ENCODE data around the gene SLC30A5.
"Not testable (repeated sequence)": the region's sequence is repeated elsewhere in the genome, so short reads cannot be mapped to it uniquely, and the experiment has no call there.

SLC30A5 gene

DNA sequence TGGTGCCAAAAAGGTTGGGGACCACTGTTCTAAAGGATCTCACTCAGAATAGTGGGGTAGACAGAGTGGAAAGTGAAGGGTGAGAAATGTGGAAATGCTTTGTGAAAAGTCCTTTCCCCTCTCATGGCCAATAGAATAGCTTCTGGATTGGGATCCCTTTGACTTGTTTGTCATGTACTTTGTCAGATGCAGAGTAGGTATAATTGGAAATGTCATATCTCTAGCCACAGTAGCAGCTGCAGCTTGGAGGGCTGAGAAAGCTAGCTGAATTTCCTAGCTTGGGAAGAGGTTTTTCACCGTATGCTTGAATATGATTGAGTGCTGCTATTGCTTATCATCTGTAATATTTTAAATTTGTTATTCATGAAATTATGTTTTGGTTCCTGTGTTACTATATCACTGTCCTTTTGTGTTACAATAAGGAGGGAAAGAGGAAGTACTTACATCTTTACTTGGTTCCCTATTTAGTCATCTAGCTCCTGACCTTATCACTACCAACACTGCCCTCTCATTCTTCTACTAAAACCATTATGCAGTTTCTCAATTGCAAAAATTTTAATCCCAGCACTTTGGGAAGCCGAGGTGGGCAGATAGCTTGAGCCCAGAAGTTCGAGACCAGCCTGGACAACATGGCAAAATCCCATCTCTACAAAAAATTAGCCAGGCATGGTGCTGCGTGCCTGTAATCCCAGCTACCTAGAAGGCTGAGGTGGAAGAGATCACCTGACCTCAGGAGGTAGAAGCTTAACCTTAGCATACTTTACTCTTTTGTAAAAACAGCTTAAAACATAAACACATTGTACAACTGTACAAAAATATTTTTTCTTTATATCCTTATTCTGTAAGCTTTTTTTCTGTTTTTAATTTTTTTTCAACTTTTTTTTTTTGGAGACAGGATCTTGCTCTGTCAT is 12.4 kb downstream of the SLC30A5 start:
- no peak for DNase-seq

- not testable (repeated sequence) for DNase-seq
Observed at GRCh38 chr5:69108367-69108766, 14.6 kb downstream of the SLC30A5 start.

DNA sequence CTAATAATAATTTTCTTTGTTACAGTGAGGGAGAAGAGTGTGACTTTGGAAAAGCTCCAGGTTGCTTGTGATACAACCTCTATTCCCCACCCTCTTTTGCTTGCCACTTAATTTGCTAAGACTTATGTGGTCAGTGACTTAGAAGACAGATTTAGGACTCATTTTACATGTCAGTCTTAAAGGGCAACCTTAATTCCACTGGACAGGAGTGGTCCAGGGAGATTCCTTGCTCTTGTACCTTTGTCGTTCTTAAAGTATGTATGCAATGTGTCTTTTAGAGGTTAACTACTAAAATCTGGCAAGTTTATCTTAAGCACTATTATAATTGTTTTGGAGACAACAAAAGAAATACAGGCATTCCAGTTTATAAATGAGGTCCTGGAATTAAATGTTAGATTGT is 20.0 kb downstream of the SLC30A5 start:
- DNase-seq: no peak

- no peak for DNase-seq
Observed at GRCh38 chr5:69115526-69115925, 21.7 kb downstream of the SLC30A5 start.

DNA sequence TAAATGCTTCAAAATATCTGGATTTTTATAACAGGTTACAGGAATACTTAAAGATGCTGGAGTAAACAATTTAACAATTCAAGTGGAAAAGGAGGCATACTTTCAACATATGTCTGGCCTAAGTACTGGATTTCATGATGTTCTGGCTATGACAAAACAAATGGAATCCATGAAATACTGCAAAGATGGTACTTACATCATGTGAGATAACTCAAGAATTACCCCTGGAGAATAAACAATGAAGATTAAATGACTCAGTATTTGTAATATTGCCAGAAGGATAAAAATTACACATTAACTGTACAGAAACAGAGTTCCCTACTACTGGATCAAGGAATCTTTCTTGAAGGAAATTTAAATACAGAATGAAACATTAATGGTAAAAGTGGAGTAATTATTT is 35.6 kb downstream of the SLC30A5 start:
- DNase-seq: no peak

GRCh38 chr5:69130241-69130640 is 36.4 kb downstream of the SLC30A5 start:
- no peak for DNase-seq

DNA sequence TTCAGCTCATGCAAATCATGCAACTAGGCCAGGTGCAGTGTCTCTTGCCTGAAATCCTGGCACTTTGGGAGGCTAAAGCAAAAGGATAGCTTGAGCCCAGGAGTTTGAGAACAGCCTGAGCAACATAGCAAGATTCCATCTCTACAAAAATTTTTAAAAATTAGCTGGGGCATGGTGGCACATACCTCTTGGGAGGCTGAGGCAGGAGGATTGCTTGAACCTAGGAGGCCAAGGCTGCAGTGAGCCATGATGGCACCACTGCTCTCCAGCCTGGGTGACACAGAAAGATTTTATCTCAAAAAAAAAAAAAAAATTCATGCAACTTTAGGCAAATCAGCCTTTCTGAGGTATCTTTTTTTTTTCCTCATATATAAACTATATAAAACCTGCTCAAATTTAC is 37.5 kb downstream of the SLC30A5 start:
- DNase-seq: no peak

DNA sequence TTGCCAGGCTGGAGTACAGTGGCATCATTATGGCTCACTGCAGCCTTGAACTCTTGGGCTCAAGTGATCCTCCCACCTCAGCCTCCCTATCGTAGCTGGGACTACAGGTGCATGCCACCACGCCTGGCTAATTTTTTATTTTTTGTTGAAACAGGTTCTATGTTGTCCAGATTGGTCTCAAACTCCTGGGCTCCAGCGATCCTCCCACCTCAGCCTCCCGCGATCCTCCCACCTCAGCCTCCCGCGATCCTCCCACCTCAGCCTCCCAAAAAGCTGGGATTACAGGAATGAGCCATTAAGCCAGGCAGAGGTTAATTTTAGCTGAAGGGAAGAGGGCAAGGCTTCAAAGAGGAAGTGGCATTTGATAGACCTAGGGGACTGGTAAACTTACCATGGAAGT is 40.3 kb downstream of the SLC30A5 start:
- no peak for DNase-seq

- no peak for DNase-seq
Observed at GRCh38 chr5:69136293-69136692, 42.5 kb downstream of the SLC30A5 start.

- DNase-seq: not testable (repeated sequence)
Observed at GRCh38 chr5:69137208-69137607, 43.4 kb downstream of the SLC30A5 start.

GRCh38 chr5:69137807-69138206 is 44.0 kb downstream of the SLC30A5 start:
- no peak for DNase-seq

- DNase-seq: no peak
Observed at GRCh38 chr5:69138766-69139165, 45.0 kb downstream of the SLC30A5 start.

DNA sequence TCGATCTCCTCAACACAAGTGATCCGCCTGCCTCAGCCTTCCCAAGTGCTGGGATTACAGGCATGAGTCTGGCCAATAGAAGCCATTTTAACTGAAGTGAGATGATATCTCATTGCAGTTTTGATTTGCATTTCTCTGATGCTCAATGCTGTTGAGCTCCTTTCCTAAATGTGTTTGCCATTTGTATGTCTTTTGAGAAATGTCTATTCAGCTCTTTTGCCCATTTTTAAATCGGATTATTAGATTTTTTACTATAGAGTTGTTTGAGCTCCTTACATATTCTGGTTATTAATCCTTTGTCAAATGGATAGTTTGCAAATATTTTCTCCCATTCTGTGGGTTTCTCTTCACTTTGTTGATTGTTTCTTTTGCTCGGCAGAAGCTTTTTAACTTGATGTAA is 46.4 kb downstream of the SLC30A5 start:
- DNase-seq: not testable (repeated sequence)

DNA sequence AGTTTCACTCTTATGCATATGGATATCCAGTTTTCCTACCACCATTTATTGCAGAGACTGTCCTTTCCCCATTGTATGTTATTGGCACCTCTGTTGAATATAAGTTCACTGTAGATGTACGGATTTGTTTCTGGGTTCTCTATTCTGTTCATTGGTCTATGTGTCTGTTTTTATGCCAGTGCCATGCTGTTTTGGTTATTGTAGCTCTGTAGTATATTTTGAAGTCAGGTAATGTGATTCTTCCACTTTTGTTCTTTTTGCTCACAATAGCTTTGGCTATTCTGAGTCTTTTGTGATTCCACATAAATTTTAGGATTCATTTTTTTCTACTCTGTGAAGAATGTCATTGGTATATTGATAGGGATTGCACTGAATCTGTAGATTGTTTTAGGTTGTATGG is 47.0 kb downstream of the SLC30A5 start:
- no peak for DNase-seq

DNA sequence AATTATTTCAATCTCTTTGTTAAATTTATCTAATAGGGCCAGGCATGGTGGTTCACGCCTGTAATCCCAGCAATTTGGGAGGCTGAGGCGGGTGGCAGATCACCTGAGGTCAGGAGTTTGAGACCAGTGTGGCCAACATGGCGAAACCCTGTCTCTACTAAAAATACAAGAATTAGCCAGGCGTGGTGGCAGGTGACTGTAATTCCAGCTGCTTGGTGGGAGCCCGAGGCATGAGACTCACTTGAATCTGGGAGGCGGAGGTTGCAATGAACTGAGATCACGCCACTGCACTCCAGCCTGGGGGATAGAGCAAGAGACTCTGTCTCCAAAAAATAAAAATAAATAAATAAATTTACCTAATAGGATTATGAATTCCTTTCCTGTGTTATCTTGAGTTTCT is 54.8 kb downstream of the SLC30A5 start:
- not testable (repeated sequence) for DNase-seq

DNA sequence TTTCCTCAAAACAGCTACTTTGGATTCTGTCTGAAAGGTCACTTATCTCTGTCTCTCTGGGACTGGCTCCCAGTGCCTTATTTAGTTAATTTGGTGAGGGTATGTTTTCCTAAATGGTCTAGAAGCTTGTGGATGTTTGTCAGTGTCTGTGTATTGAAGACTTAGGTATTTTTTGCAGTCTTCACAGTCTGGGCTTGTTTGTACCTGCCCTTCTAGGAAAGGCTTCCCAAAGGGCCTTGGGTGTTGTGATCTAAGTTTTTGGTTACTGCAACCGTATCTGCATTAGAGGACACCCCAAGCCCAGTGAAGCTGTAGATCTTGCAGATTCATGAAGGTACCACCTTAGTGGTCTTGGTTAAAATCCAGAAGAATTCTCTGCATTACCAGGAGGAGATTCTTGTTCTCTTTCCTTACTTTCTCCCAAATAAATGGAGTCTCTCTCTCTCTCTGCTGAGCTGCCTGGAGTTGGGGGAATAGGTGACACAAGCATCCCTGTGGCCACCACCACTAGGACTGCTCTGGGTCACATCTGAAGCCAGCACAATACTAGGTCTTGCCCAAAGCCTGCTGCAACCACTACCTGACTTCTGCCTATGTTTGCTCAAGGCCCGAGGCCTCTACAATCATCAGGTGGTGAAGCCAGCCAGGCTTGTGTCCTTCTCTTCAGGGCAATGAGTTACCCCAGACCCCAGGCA is 55.3 kb downstream of the SLC30A5 start:
- no peak for DNase-seq

DNA sequence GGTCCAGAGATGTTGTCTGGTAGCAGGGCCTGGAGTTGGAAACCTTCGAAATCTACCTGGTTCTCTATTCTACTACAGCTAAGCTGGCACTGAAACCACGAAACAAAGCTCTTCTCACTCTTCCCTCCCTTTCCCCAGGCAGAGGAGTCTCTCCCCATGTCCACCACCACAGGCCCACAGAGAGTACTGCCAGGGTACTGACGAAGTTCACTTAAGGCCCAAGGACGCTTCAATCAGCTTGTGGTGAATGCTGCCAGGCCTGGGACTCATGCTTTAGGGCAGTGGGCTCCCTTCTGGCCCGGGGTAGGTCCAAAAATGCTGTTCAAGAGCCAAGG is 55.8 kb downstream of the SLC30A5 start:
- no peak for DNase-seq

DNA sequence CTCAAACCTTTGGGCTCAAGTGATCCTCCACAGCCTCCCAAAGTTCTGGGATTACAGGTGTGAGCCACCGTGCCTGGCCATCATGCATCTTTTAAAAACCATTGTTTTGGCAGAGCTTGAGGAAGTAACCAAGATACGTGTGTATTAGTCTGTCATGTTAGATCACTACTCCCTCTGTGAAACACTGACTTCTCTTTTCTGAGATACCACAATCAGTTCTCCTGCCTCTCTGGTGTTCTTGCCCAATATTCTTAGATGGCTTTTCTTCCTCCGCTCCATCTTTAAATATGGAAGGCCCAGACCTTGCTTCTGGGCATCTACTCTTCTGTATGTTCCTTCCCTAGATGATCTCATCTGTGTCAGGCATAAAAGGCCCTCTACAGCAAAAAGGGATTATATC is 58.9 kb downstream of the SLC30A5 start:
- no peak for DNase-seq

DNA sequence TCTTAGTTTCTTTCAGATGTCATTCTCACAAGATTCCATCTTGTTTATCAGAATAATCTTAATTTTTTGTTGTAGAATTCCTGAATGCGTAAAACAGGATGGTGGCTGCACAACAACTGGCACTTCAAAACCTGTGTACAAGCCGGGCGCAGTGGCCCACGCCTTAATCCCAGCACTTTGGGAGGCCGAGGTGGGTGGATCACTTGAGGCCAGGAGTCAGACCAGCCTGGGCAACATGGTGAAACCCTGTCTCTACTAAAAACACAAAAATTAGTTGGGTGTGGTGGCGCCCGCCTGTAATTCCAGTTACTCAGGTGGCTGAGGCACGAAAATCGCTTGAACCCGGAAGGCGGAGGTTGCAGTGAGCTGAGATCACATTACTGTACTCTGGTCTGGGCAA is 62.6 kb downstream of the SLC30A5 start:
- no peak for DNase-seq

DNA sequence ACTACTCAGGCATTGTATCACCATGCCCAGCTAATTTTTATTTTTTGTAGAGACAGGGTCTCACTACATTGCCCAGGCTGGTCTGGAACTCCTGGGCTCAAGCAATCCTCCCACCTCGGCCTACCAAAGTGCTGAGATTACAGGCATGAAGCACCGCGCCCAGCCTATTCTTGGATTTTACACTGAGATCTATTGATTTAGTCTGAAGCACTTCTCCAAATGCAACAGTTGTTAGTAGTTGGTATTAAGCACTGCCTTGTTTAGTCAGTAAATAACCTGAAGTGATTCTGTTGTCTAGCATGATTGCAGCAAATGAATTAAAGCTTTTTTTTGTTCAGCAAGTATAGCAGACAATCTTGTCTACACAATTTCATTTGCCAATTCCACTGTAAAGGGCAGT is 64.2 kb downstream of the SLC30A5 start:
- DNase-seq: no peak

DNA sequence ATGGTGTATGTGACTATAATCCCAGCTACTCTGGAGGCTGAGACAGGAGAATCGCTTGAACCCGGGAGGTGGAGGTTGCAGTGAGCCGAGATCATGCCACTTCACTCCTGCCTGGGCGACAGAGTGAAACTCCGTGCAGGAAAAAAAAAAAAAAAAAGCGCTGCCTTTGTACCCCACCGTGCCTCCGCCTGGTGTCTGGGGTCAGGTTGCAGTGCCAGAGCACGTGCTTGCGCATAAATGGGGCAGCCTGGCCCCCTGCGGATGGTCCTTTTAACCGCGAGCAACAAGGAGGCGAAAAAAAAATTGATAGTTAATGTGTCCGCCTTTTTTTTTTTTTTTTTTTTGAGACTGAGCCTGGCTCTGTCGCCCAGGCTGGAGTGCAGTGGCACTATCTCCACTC is 66.8 kb downstream of the SLC30A5 start:
- no peak for DNase-seq

- peak; percentile 92 for DNase-seq
Observed at GRCh38 chr5:69166686-69167492, 73.1 kb downstream of the SLC30A5 start, which contains the start of gene CCNB1. TSS of gene CCNB1 (plus strand) at chr5:69167150. CDS start at chr5:69167263, 113 bp downstream.

DNA sequence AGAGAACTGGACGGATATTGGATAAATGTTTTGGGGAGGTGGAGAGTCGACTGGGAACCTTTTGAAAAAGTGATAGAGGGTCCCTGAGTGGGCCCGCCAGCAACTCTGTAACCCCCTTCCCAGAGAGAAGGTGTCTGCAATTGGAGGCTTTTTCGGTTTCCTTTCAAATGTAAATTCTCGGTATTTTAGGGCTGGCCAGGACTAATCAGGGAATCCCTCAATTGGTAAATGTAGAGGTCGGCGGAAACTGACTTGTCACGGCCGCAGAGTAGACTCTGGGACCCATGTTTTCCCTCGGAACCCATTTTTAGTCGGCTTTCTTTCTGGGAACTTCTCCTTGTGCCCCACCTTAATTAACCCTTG is 73.7 kb downstream of the SLC30A5 start:
- no peak for DNase-seq

- no peak for DNase-seq
Observed at GRCh38 chr5:69167929-69168328, 74.1 kb downstream of the SLC30A5 start.
